ENCODE measurements around the gene SCAP.
A peak's percentile ranks its signal among the peaks of the same experiment; 100 is the strongest.

SCAP gene

DNA sequence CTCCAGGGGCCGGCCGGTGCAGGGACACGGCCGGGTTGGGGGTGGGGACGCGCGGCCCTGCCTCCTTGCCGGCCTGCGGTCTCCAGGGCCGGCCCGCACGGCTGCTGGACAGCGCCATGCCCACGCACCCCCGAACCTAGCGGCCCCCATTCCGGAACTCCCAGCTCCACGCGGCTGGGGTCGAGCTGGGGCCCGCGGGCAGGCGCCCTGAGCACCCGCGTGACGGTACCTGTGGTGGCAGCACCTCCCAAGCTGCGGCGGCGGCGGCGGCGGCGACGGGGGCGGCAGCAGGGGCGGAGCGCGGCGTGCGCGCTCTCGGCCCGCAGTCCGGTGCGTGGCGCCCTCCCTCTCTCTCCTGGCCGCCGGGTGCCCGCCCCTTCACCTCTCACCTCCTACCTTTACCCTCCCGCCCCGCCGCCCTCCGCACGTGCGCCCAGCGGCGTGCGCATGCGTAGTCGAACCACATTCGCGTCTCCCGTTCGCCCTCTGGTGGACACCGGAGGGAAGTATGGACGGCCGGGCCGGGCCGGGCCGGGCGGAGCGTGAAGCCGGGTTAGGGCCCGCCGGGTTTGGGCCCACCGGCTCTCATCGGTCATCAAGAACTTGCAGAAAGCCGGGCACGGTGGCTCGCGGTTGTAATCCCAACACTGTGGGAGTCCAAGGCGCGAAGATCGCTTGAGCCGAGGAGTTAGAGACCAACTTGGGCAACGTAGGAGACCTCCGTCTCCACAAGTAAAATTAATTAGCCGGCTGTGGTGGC is at the start of gene SCAP:
SCAP (minus strand) TSS at position 372 of the 760 bp plus-strand sequence. CDS start 32,948 bp downstream, outside the sequence.
- Histone ChIP-seq H3K9ac (peak within 1 kb of the TSS; percentile 21), H3K36me3 (ENCODE audit: control insufficient read depth, insufficient read depth, low read length) (no peaks in the 10 kb centered on the region), H3K79me2 (peaks cover 36% of the 10 kb centered on the region), H3K4me2 (ENCODE audit: low read length) (peak within 1 kb of the TSS; percentile 85), H3K4me1 (peaks cover 8% of the 10 kb centered on the region), H2AFZ (peak within 1 kb of the TSS; percentile 93), H3K27me3 (ENCODE audit: control insufficient read depth, insufficient read depth, low read length) (no peaks in the 10 kb centered on the region), H3K9me3 (ENCODE audit: control insufficient read depth, low read length) (no peaks in the 10 kb centered on the region), H3K27ac (peak within 1 kb of the TSS; percentile 70), H3K4me3 (ENCODE audit: low read depth, low read length) (peak within 1 kb of the TSS; percentile 62)
- peak; percentile 99 for TF ChIP-seq CTCF (IDR thresholded peaks at IDR 0.05)

DNA sequence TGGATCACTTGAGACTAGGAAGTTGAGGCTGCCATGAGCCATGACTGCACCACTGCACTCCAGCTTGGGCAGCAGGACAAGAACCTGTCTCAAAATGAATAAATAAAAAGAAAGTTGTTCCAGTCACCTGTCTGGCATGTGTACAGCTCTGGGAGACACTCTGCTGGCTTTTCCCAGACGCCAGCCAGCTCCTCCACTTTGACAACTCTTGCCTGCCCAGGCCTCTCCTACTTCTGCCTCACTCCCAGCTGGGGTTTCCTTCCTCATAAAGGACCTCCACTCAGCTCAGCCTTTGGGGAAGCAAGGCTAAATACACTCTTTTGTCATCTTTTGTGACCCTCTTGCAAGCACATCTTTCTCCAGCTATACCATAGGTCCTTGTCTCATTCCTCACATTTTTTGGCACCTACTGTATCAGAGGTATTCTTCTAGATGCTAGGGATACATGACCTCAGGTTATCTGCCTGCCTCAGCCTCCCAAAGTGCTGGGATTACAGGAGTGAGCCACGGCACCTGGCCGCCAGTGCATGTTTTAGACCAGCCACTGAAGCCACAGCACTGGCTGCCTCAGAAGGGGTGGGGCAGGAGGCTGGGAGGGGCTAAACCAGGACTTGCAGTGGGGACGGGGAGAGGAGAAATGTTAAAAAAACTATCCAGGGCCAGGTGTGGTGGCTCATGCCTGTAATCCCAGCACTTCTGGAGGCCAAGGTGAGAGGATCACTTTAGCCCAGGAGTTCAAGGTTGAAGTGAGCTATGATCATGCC is 47.8 kb upstream of the SCAP start:
- Histone ChIP-seq H3K36me3 (ENCODE audit: control insufficient read depth, insufficient read depth, low read length) (no peaks in the 10 kb centered on the region), H3K79me2 (no peaks in the 10 kb centered on the region), H2AFZ (no peak overlapping the region), H3K4me2 (ENCODE audit: low read length) (no peak overlapping the region), H3K9ac (no peak overlapping the region), H3K4me3 (ENCODE audit: low read depth, low read length) (no peak overlapping the region), H3K4me1 (no peaks in the 10 kb centered on the region), H3K27me3 (ENCODE audit: control insufficient read depth, insufficient read depth, low read length) (no peaks in the 10 kb centered on the region), H3K9me3 (ENCODE audit: control insufficient read depth, low read length) (no peaks in the 10 kb centered on the region), H3K27ac (no peak overlapping the region)
- no peak for TF ChIP-seq CTCF (IDR thresholded peaks at IDR 0.05)

- Histone ChIP-seq H2AFZ (peak overlapping the region; percentile 73), H3K9ac (no peak overlapping the region), H3K4me1 (no peaks in the 10 kb centered on the region), H3K36me3 (ENCODE audit: control insufficient read depth, insufficient read depth, low read length) (no peaks in the 10 kb centered on the region), H3K27ac (no peak overlapping the region), H3K27me3 (ENCODE audit: control insufficient read depth, insufficient read depth, low read length) (no peaks in the 10 kb centered on the region), H3K4me2 (ENCODE audit: low read length) (no peak overlapping the region), H3K9me3 (ENCODE audit: control insufficient read depth, low read length) (no peaks in the 10 kb centered on the region), H3K79me2 (no peaks in the 10 kb centered on the region), H3K4me3 (ENCODE audit: low read depth, low read length) (no peak overlapping the region)
- peak; percentile 93 for TF ChIP-seq CTCF (IDR thresholded peaks at IDR 0.05)
Observed at GRCh38 chr3:47522082-47522987, 46.6 kb upstream of the SCAP start.

GRCh38 chr3:47520756-47521155 is 45.0 kb upstream of the SCAP start:
- Histone ChIP-seq H3K79me2 (no peaks in the 10 kb centered on the region), H3K4me2 (ENCODE audit: low read length) (no peak overlapping the region), H3K9ac (no peak overlapping the region), H3K27ac (no peak overlapping the region), H3K4me1 (no peaks in the 10 kb centered on the region), H3K36me3 (ENCODE audit: control insufficient read depth, insufficient read depth, low read length) (no peaks in the 10 kb centered on the region), H3K27me3 (ENCODE audit: control insufficient read depth, insufficient read depth, low read length) (no peaks in the 10 kb centered on the region), H3K4me3 (ENCODE audit: low read depth, low read length) (no peak overlapping the region), H2AFZ (no peak overlapping the region), H3K9me3 (ENCODE audit: control insufficient read depth, low read length) (no peaks in the 10 kb centered on the region)
- no peak for TF ChIP-seq CTCF (IDR thresholded peaks at IDR 0.05)
